Liver (tissue), 9 donors: Measurements from ENCODE around the gene TDRD9. TPM values are rescaled to one million over a fixed set of nuclear protein-coding genes. Genes with fewer than 3 reads are reported as not detected.

Source experiments
- DNase-seq: peaks from one replicate; pipeline ENCODE4 v3.0.0-alpha.2; 2017; ENCODE audit warnings: low spot score
- H3K27ac ChIP-seq, 2 donors: one replicate each; pipeline ENCODE4 v1.7.0; 2013; ENCODE audit warnings: inconsistent platforms in 2 of 2, low read length in 2 of 2, control low read depth in 1 of 2, low read depth in 1 of 2, mild to moderate bottlenecking in 1 of 2
- H3K27me3 ChIP-seq, 4 donors: one replicate each; pipeline versions ENCODE4 v1.6.1 to v1.7.0; 2013; ENCODE audit warnings: low read length in 3 of 4, inconsistent platforms in 1 of 4, mild to moderate bottlenecking in 1 of 4, moderate library complexity in 1 of 4; ENCODE audit not compliant: control insufficient read depth in 4 of 4, insufficient read depth in 4 of 4
- H3K36me3 ChIP-seq, 4 donors: one replicate each; pipeline versions ENCODE4 v1.6.1 to v1.7.0; 2013; ENCODE audit warnings: low read length in 3 of 4, mild to moderate bottlenecking in 3 of 4, low read depth in 1 of 4, moderate library complexity in 1 of 4; ENCODE audit not compliant: control insufficient read depth in 4 of 4, insufficient read depth in 3 of 4
- H3K4me1 ChIP-seq, 4 donors: one replicate each; pipeline versions ENCODE4 v1.6.1 to v1.7.0; 2013; ENCODE audit warnings: low read length in 3 of 4, mild to moderate bottlenecking in 3 of 4, moderate library complexity in 1 of 4; ENCODE audit not compliant: control insufficient read depth in 4 of 4, insufficient read depth in 4 of 4
- H3K4me3 ChIP-seq, 3 donors: one replicate each; pipeline versions ENCODE4 v1.6.1 to v1.7.0; 2013; ENCODE audit warnings: low read length in 3 of 3, control low read depth in 1 of 3, low read depth in 1 of 3, mild to moderate bottlenecking in 1 of 3
- H3K9ac ChIP-seq, 2 donors: one replicate each; pipeline ENCODE4 v1.7.0; 2013; ENCODE audit warnings: low read length in 2 of 2, mild to moderate bottlenecking in 2 of 2, moderate library complexity in 2 of 2, control low read depth in 1 of 2, low read depth in 1 of 2
- H3K9me3 ChIP-seq, 4 donors: one replicate each; pipeline versions ENCODE4 v1.6.1 to v1.7.0; 2013; ENCODE audit warnings: low read length in 3 of 4; ENCODE audit not compliant: control insufficient read depth in 4 of 4
- CTCF ChIP-seq: fragments of 150-350 bp; IDR thresholded peaks from 2 replicates; pipeline ENCODE4 v1.5.1; 2017; ENCODE audit warnings: improper control_type of control experiment, low read depth, low read length; ENCODE audit not compliant: missing input control
- EGR1 ChIP-seq, 2 donors: IDR thresholded peaks; 2 replicates each; pipeline ENCODE4 v1.6.1; 2016 to 2018; ENCODE audit warnings: antibody characterized with exemption in 2 of 2, low read depth in 2 of 2
- FOXA1 ChIP-seq: IDR thresholded peaks from 2 replicates; pipeline ENCODE4 v1.6.1; 2016; ENCODE audit warnings: antibody characterized with exemption
- FOXA2 ChIP-seq: IDR thresholded peaks from 2 replicates; pipeline ENCODE4 v1.6.1; 2016; ENCODE audit warnings: antibody characterized with exemption
- GABPA ChIP-seq, 2 donors: IDR thresholded peaks in 1 of 2; conservative IDR thresholded peaks in 1 of 2; 2 replicates each; pipeline ENCODE4 v1.6.1; 2016; ENCODE audit warnings: antibody characterized with exemption in 2 of 2, mild to moderate bottlenecking in 1 of 2, moderate library complexity in 1 of 2
- HNF4A ChIP-seq, 2 donors: conservative IDR thresholded peaks; 2 replicates each; pipeline ENCODE4 v1.6.1; 2016; ENCODE audit warnings: antibody characterized with exemption in 2 of 2, mild to moderate bottlenecking in 2 of 2
- HNF4G ChIP-seq: IDR thresholded peaks from 2 replicates; pipeline ENCODE4 v1.6.1; 2016; ENCODE audit warnings: antibody characterized with exemption
- JUND ChIP-seq, 2 donors: IDR thresholded peaks; 2 replicates each; pipeline ENCODE4 v1.6.1; 2016; ENCODE audit warnings: antibody characterized with exemption in 2 of 2
- MAX ChIP-seq: IDR thresholded peaks from 2 replicates; pipeline ENCODE4 v1.6.1; 2016; ENCODE audit warnings: antibody characterized with exemption
- NR2F2 ChIP-seq: IDR thresholded peaks from 2 replicates; pipeline ENCODE4 v1.6.1; 2016; ENCODE audit warnings: antibody characterized with exemption
- RAD21 ChIP-seq, 2 donors: IDR thresholded peaks; 2 replicates each; pipeline ENCODE4 v1.6.1; 2016; ENCODE audit warnings: antibody characterized with exemption in 2 of 2, mild to moderate bottlenecking in 2 of 2
- REST ChIP-seq: IDR thresholded peaks from 2 replicates; pipeline ENCODE4 v1.6.1; 2016; ENCODE audit warnings: antibody characterized with exemption, mild to moderate bottlenecking
- RXRA ChIP-seq, 2 donors: IDR thresholded peaks; 2 replicates each; pipeline ENCODE4 v1.6.1; 2017 to 2018; ENCODE audit warnings: antibody characterized with exemption in 2 of 2, mild to moderate bottlenecking in 1 of 2
- SP1 ChIP-seq: IDR thresholded peaks from 2 replicates; pipeline ENCODE4 v1.6.1; 2018; ENCODE audit warnings: antibody characterized with exemption, mild to moderate bottlenecking
- TAF1 ChIP-seq: conservative IDR thresholded peaks from 2 replicates; pipeline ENCODE4 v1.6.1; 2016; ENCODE audit warnings: antibody characterized with exemption, mild to moderate bottlenecking
- YY1 ChIP-seq: IDR thresholded peaks from 2 replicates; pipeline ENCODE4 v1.6.1; 2016; ENCODE audit warnings: antibody characterized with exemption, mild to moderate bottlenecking
- ZBTB33 ChIP-seq: IDR thresholded peaks from 2 replicates; pipeline ENCODE4 v1.6.1; 2016; ENCODE audit warnings: antibody characterized with exemption
- WGBS: extraction: QIAGEN DNeasy Blood & Tissue Kit; methylation state at CpG from one replicate; pipeline ENCODE4 v1.1.7; 2013; 5-methylcytosine and 5-hydroxymethylcytosine counted together
- polyA plus RNA-seq, 2 donors: library from polyadenylated mRNA; stranded (reverse) in 1 of 2; unstranded in 1 of 2; fragments of 200-250 nt in 1 of 2; fragments of >200 nt in 1 of 2; fragmentation: Nextera tagmentation in 1 of 2; extraction: Ambion mirVana in 1 of 2; gene quantifications; one replicate each; pipeline versions ENCODE4 v1.2.1 to v1.2.3, GENCODE V29; 2013 to 2015
- total RNA-seq, 2 donors: library from RNA; depleted of rRNA; stranded (reverse); fragments of >200 nt; gene quantifications; one replicate each; pipeline ENCODE4 v1.2.3, GENCODE V29; 2014
- TF ChIP-seq, protein P1 (sequence below): IDR thresholded peaks from 2 replicates; pipeline ENCODE4 v1.6.1; 2016; ENCODE audit warnings: antibody characterized with exemption
- donor health status: healthy.
- donor health status: healthy.
- donor health status: healthy.
- donor health status: healthy.
- donor health status: healthy.

TDRD9 gene
- total and polyA plus RNA-seq, 4 donors: 0.12 to 1.0 (median 0.46) TPM

DNA sequence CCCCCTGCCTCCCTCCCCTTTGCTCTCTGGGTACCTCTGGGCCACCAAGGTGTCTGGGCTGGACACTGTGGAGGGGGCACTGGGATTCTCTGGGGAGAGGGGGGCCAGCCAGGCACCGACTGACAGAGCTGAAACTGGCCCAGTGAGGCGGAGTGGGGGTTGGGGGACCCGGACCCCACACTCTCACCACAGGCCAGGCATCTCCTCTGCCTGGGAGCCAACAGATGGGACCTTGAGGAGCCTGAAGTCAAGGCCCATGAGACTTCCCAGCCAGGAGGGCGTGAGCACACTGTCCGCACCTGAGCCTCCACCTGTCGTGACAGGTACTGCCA, 41.1 kb upstream of the TDRD9 start:
- Histone ChIP-seq H3K4me1 (peaks cover 30 to 54% (median 48%) of the 10 kb centered on the region in 4 donors), H3K27me3 (no peaks in the 10 kb centered on the region), H3K4me3 (no peak overlapping the region), H3K27ac (no peak overlapping the region), H3K9ac (no peak overlapping the region), H3K36me3 (no peaks in the 10 kb centered on the region), H3K9me3 (no peaks in the 10 kb centered on the region)
- TF ChIP-seq TAF1 (no peak), RXRA (IDR thresholded peaks at IDR 0.05) (no peak), HNF4A (conservative IDR thresholded peaks at IDR 0.05) (no peak), SP1 (no peak), CTCF (no peak), RAD21 (IDR thresholded peaks at IDR 0.05) (no peak), FOXA2 (no peak), ZBTB33 (no peak), FOXA1 (no peak), MAX (no peak), NR2F2 (no peak), REST (no peak), HNF4G (no peak), EGR1 (IDR thresholded peaks at IDR 0.05; ENCODE audit: low read depth in 2 of 2) (no peak), YY1 (no peak), JUND (IDR thresholded peaks at IDR 0.05) (no peak), GABPA (IDR thresholded peaks at IDR 0.05 in 1 of 2, conservative IDR thresholded peaks at IDR 0.05 in 1 of 2) (no peak)
- TF ChIP-seq, protein P1, sequence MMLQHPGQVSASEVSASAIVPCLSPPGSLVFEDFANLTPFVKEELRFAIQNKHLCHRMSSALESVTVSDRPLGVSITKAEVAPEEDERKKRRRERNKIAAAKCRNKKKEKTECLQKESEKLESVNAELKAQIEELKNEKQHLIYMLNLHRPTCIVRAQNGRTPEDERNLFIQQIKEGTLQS: no peak
- DNase-seq: no peak
- 93% methylated on average over 6 of the region's 6 CpGs for WGBS
